ENCODE results near the gene BARHL2. TPM values are rescaled to one million over a fixed set of nuclear protein-coding genes. Genes with fewer than 3 reads are reported as not detected.

The BARHL2 gene
- total RNA-seq, 1 experiment from 2014 or later = not detected

DNA sequence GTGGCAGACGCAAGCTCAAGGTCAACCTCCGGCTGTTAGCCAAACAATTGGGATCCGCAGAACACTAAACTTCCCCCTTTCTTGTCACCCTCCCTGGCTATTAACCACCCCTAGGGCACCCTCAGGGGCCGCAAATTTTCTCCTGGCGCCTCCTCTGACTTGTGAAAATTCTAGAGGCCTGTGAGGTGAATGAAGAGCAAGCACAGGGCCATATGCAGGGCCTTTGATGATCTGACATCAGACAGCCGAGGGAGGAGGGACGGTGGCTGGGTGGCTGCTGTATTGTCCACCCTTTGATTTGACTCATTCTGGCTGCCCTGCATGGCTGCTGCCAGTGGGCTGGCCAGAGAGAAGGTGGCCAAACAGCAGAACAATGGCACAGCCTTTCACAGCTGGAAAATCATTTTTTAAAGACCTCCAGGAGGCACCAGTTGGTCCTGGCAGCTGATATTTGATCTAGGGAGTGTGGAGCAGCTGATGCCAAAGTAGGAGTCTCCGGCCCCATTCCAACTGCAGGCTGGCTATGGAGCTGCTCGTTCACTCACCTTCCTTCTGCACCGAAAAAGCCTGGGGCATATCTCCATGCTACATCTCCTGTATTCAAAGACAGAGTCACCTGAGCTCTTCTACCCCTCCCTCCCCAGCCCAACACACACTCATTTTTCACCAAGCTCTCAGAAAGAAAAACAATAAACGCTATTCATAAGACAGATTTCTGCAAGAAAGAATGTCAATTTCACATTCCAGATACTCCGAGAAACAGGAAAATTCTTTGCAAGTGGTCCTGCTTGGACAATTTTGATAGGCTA lies 44.9 kb upstream of the BARHL2 start:
- H3K9me3 Mint-ChIP-seq = 0 out of 2 replicates have a peak, but pooled peaks cover 7% of the 10 kb centered on the region
- no peaks in the 10 kb centered on the region for H3K36me3 Mint-ChIP-seq
- DNase-seq (ENCODE audit: low spot score) (no peak), ATAC-seq (peak; percentile 67)
- POLR2A ChIA-PET = no interaction called here
- H3K4me3 Mint-ChIP-seq = no peak overlapping the region
- TF ChIP-seq ARID4B (CRISPR knock-in tag; IDR thresholded peaks at IDR 0.05; ENCODE audit: borderline replicate concordance) = no peak
- TF ChIP-seq, protein P1, sequence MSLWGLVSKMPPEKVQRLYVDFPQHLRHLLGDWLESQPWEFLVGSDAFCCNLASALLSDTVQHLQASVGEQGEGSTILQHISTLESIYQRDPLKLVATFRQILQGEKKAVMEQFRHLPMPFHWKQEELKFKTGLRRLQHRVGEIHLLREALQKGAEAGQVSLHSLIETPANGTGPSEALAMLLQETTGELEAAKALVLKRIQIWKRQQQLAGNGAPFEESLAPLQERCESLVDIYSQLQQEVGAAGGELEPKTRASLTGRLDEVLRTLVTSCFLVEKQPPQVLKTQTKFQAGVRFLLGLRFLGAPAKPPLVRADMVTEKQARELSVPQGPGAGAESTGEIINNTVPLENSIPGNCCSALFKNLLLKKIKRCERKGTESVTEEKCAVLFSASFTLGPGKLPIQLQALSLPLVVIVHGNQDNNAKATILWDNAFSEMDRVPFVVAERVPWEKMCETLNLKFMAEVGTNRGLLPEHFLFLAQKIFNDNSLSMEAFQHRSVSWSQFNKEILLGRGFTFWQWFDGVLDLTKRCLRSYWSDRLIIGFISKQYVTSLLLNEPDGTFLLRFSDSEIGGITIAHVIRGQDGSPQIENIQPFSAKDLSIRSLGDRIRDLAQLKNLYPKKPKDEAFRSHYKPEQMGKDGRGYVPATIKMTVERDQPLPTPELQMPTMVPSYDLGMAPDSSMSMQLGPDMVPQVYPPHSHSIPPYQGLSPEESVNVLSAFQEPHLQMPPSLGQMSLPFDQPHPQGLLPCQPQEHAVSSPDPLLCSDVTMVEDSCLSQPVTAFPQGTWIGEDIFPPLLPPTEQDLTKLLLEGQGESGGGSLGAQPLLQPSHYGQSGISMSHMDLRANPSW (CRISPR knock-in tag; conservative IDR thresholded peaks at IDR 0.05; ENCODE audit: low read depth) = no peak
- TF ChIP-seq, protein P2, sequence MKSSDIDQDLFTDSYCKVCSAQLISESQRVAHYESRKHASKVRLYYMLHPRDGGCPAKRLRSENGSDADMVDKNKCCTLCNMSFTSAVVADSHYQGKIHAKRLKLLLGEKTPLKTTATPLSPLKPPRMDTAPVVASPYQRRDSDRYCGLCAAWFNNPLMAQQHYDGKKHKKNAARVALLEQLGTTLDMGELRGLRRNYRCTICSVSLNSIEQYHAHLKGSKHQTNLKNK (CRISPR knock-in tag; IDR thresholded peaks at IDR 0.05) = no peak
- no peak for TF ChIP-seq FOXP1 (CRISPR knock-in tag; IDR thresholded peaks at IDR 0.05; ENCODE audit: borderline replicate concordance)
- TF ChIP-seq, protein P3, sequence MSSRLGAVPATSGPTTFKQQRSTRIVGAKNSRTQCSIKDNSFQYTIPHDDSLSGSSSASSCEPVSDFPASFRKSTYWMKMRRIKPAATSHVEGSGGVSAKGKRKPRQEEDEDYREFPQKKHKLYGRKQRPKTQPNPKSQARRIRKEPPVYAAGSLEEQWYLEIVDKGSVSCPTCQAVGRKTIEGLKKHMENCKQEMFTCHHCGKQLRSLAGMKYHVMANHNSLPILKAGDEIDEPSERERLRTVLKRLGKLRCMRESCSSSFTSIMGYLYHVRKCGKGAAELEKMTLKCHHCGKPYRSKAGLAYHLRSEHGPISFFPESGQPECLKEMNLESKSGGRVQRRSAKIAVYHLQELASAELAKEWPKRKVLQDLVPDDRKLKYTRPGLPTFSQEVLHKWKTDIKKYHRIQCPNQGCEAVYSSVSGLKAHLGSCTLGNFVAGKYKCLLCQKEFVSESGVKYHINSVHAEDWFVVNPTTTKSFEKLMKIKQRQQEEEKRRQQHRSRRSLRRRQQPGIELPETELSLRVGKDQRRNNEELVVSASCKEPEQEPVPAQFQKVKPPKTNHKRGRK (CRISPR knock-in tag; IDR thresholded peaks at IDR 0.05; ENCODE audit: borderline replicate concordance) = no peak
- no peak for TF ChIP-seq GABPB1 (CRISPR knock-in tag; IDR thresholded peaks at IDR 0.05)
- TF ChIP-seq, protein P4, sequence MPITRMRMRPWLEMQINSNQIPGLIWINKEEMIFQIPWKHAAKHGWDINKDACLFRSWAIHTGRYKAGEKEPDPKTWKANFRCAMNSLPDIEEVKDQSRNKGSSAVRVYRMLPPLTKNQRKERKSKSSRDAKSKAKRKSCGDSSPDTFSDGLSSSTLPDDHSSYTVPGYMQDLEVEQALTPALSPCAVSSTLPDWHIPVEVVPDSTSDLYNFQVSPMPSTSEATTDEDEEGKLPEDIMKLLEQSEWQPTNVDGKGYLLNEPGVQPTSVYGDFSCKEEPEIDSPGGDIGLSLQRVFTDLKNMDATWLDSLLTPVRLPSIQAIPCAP (CRISPR knock-in tag; IDR thresholded peaks at IDR 0.05) = no peak
- no peak for TF ChIP-seq HMGXB4 (CRISPR knock-in tag; IDR thresholded peaks at IDR 0.05)
- no peak for TF ChIP-seq SMAD4 (CRISPR knock-in tag; IDR thresholded peaks at IDR 0.05)
- TF ChIP-seq, protein P5, sequence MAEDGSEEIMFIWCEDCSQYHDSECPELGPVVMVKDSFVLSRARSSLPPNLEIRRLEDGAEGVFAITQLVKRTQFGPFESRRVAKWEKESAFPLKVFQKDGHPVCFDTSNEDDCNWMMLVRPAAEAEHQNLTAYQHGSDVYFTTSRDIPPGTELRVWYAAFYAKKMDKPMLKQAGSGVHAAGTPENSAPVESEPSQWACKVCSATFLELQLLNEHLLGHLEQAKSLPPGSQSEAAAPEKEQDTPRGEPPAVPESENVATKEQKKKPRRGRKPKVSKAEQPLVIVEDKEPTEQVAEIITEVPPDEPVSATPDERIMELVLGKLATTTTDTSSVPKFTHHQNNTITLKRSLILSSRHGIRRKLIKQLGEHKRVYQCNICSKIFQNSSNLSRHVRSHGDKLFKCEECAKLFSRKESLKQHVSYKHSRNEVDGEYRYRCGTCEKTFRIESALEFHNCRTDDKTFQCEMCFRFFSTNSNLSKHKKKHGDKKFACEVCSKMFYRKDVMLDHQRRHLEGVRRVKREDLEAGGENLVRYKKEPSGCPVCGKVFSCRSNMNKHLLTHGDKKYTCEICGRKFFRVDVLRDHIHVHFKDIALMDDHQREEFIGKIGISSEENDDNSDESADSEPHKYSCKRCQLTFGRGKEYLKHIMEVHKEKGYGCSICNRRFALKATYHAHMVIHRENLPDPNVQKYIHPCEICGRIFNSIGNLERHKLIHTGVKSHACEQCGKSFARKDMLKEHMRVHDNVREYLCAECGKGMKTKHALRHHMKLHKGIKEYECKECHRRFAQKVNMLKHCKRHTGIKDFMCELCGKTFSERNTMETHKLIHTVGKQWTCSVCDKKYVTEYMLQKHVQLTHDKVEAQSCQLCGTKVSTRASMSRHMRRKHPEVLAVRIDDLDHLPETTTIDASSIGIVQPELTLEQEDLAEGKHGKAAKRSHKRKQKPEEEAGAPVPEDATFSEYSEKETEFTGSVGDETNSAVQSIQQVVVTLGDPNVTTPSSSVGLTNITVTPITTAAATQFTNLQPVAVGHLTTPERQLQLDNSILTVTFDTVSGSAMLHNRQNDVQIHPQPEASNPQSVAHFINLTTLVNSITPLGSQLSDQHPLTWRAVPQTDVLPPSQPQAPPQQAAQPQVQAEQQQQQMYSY (CRISPR knock-in tag; IDR thresholded peaks at IDR 0.05) = no peak
- TF ChIP-seq SOX15 (CRISPR knock-in tag; IDR thresholded peaks at IDR 0.05) = no peak
- no peak for TF ChIP-seq GRHL2 (CRISPR knock-in tag; IDR thresholded peaks at IDR 0.05; ENCODE audit: insufficient replicate concordance, severe bottlenecking)
- no peak for TF ChIP-seq NFYB (CRISPR knock-in tag; conservative IDR thresholded peaks at IDR 0.05; ENCODE audit: low read depth)
- TF ChIP-seq, protein P6, sequence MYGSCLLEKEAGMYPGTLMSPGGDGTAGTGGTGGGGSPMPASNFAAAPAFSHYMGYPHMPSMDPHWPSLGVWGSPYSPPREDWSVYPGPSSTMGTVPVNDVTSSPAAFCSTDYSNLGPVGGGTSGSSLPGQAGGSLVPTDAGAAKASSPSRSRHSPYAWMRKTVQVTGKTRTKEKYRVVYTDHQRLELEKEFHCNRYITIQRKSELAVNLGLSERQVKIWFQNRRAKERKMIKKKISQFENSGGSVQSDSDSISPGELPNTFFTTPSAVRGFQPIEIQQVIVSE (CRISPR knock-in tag; IDR thresholded peaks at IDR 0.05; ENCODE audit: borderline replicate concordance) = no peak
- TF ChIP-seq SMAD3 (CRISPR knock-in tag; IDR thresholded peaks at IDR 0.05; ENCODE audit: borderline replicate concordance) = no peak
- H3K27ac Mint-ChIP-seq = no peak overlapping the region
- peaks cover 4% of the 10 kb centered on the region for H3K27me3 Mint-ChIP-seq (ENCODE audit: low read depth)
- peaks cover 15% of the 10 kb centered on the region for H3K4me1 Mint-ChIP-seq
- CTCF ChIA-PET = interaction anchor here (0.6 to 1.8 kb wide), 6 partner anchors 10 to 403 kb away, joined by 3 to 9 read pairs (median 4); no protein-coding TSS in a partner anchor
